KMS-11 (cell line): ENCODE results near the gene LYRM9.

Source experiments
- H2AFZ ChIP-seq: fragments of 200-600 bp; sonication (generic); 2 replicates; pipeline ENCODE4 v1.6.1; 2016; ENCODE audit warnings: antibody characterized with exemption, mixed run types, low read depth
- H3K27ac ChIP-seq: fragments of 200-600 bp; sonication (generic); 2 replicates; pipeline ENCODE4 v1.6.1; 2016; ENCODE audit warnings: mild to moderate bottlenecking, mixed run types
- H3K27me3 ChIP-seq: fragments of 200-600 bp; sonication (generic); 2 replicates; pipeline ENCODE4 v1.6.1; 2017; ENCODE audit warnings: mild to moderate bottlenecking, low read depth, mixed run types, moderate library complexity; ENCODE audit not compliant: insufficient read depth
- H3K36me3 ChIP-seq: fragments of 200-600 bp; sonication (generic); 2 replicates; pipeline ENCODE4 v1.6.1; 2017; ENCODE audit warnings: mild to moderate bottlenecking, mixed run types; ENCODE audit not compliant: insufficient read depth
- H3K4me1 ChIP-seq: fragments of 200-600 bp; sonication (generic); 2 replicates; pipeline ENCODE4 v1.6.1; 2016; ENCODE audit warnings: mild to moderate bottlenecking, low read depth, mixed run types; ENCODE audit not compliant: poor library complexity, severe bottlenecking
- H3K4me2 ChIP-seq: fragments of 200-600 bp; sonication (generic); 2 replicates; pipeline ENCODE4 v1.7.0; 2016; ENCODE audit warnings: mild to moderate bottlenecking, mixed run types
- H3K4me3 ChIP-seq: fragments of 200-600 bp; sonication (generic); IDR thresholded peaks from 2 replicates; pipeline ENCODE4 v1.6.1; 2017; ENCODE audit warnings: low read depth, low read length, mixed read lengths; ENCODE audit not compliant: insufficient read depth
- H3K79me2 ChIP-seq: fragments of 200-600 bp; sonication (generic); 2 replicates; pipeline ENCODE4 v1.6.1; 2016; ENCODE audit warnings: low read depth, mixed run types; ENCODE audit not compliant: insufficient read depth
- H3K9ac ChIP-seq: fragments of 200-600 bp; sonication (generic); 2 replicates; pipeline ENCODE4 v1.6.1; 2016; ENCODE audit warnings: mild to moderate bottlenecking, mixed run types
- H4K20me1 ChIP-seq: fragments of 200-600 bp; sonication (generic); 2 replicates; pipeline ENCODE4 v1.6.1; 2016; ENCODE audit warnings: mild to moderate bottlenecking, mixed run types; ENCODE audit not compliant: insufficient read depth
- TF ChIP-seq, protein P1 (sequence below): fragments of 200-600 bp; sonication (generic); conservative IDR thresholded peaks from 2 replicates; pipeline ENCODE4 v1.6.1; 2017; ENCODE audit warnings: low read depth, mild to moderate bottlenecking, antibody characterized with exemption, low read length, moderate library complexity, mixed read lengths

Gene LYRM9

DNA sequence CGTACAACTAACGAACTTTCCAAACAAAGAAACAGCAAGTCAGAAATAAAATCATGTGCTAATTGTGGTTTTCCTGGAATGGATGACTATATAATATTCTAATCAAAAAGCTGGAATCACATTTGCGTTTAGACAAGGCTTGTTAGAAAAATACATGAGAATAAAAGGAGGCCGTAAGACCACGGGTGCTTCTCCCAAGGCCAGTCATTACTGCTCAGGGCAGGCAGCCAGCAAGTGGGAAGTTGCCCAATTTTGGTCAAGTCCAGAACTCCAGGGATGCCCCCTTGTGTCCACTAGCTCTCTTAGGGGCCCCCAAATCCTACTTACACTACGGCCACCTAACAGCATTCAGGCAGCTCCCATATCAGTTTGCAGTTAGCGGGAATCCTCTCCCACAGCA, 25.9 kb upstream of the LYRM9 start:
- H2AFZ ChIP-seq: no peak overlapping the region
- H3K27me3 ChIP-seq: no peaks in the 10 kb centered on the region
- H3K36me3 ChIP-seq: no peaks in the 10 kb centered on the region
- TF ChIP-seq, protein P1, sequence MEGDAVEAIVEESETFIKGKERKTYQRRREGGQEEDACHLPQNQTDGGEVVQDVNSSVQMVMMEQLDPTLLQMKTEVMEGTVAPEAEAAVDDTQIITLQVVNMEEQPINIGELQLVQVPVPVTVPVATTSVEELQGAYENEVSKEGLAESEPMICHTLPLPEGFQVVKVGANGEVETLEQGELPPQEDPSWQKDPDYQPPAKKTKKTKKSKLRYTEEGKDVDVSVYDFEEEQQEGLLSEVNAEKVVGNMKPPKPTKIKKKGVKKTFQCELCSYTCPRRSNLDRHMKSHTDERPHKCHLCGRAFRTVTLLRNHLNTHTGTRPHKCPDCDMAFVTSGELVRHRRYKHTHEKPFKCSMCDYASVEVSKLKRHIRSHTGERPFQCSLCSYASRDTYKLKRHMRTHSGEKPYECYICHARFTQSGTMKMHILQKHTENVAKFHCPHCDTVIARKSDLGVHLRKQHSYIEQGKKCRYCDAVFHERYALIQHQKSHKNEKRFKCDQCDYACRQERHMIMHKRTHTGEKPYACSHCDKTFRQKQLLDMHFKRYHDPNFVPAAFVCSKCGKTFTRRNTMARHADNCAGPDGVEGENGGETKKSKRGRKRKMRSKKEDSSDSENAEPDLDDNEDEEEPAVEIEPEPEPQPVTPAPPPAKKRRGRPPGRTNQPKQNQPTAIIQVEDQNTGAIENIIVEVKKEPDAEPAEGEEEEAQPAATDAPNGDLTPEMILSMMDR: no peak
- no peaks in the 10 kb centered on the region for H4K20me1 ChIP-seq
- no peak overlapping the region for H3K4me3 ChIP-seq
- no peaks in the 10 kb centered on the region for H3K79me2 ChIP-seq
- no peaks in the 10 kb centered on the region for H3K4me1 ChIP-seq
- H3K4me2 ChIP-seq: no peak overlapping the region
- no peak overlapping the region for H3K9ac ChIP-seq
- H3K27ac ChIP-seq: no peak overlapping the region

DNA sequence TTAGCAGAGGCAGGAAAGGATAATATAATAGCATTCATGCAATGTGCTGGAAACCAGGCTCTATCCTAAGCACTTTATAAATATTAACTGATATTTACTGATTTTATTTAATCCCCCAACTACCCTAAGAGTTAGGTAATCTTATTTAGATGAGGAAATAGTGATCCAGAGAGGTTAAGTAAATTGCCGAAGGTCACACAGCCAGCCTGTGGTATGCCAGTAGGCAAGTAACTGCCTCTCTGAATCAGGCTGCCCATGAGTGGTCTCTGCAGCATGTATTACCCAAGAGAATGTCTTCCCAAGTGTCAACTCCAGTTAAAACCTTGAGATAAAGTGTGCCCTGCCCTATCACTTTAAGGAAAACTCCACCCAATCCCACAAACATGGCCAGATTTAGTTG, 25.3 kb upstream of the LYRM9 start:
- no peaks in the 10 kb centered on the region for H3K27me3 ChIP-seq
- H3K9ac ChIP-seq: no peak overlapping the region
- no peaks in the 10 kb centered on the region for H3K79me2 ChIP-seq
- no peak overlapping the region for H3K4me3 ChIP-seq
- no peak overlapping the region for H3K27ac ChIP-seq
- TF ChIP-seq, protein P1: no peak
- H3K4me2 ChIP-seq: no peak overlapping the region
- H4K20me1 ChIP-seq: no peaks in the 10 kb centered on the region
- H3K4me1 ChIP-seq: no peaks in the 10 kb centered on the region
- H2AFZ ChIP-seq: no peak overlapping the region
- no peaks in the 10 kb centered on the region for H3K36me3 ChIP-seq

DNA sequence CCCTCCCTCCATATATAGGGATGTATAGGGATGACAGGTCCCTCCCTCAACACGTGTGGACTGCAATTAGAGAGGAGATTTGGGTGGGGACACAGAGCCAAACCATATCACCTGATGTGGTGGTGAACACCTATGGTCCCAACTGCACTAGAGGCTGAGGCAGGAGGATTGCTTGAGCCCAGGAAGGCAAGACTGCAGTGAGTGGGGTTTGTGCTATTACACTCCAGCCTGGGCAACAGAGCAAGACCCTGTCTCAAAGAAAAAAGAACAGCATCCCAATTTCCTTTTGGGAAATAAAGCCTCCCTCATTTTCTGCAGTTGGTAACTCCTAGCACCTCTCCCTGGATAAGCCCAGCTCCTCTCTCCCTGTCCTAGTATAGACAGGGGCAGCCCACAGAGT, 23.8 kb upstream of the LYRM9 start:
- H2AFZ ChIP-seq: no peak overlapping the region
- no peak overlapping the region for H3K4me3 ChIP-seq
- H3K79me2 ChIP-seq: no peaks in the 10 kb centered on the region
- H4K20me1 ChIP-seq: no peaks in the 10 kb centered on the region
- no peaks in the 10 kb centered on the region for H3K36me3 ChIP-seq
- H3K4me2 ChIP-seq: no peak overlapping the region
- H3K4me1 ChIP-seq: no peaks in the 10 kb centered on the region
- H3K27me3 ChIP-seq: no peaks in the 10 kb centered on the region
- no peak overlapping the region for H3K27ac ChIP-seq
- TF ChIP-seq, protein P1: no peak
- H3K9ac ChIP-seq: no peak overlapping the region

DNA sequence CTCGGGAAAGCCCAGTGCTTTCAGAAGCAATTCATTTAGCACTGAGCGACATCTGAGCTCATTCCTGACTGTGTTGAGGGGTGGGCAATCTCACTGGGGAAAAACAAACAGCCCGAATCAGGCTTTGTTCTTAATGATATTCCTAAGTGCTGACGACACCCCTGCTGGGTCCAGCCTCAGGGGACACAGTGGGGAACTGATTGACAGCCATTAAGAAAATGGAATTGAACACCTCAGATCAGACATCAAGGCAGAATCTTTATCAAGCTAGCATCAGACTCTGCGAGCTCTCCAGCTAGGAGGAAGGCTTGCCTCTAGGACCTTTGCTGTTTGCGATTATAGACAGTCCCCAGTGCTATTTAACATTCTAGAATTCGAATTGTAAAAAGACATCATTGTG, 22.5 kb upstream of the LYRM9 start:
- Histone ChIP-seq H3K9ac (no peak overlapping the region), H2AFZ (no peak overlapping the region), H3K4me1 (no peaks in the 10 kb centered on the region), H3K27ac (no peak overlapping the region), H4K20me1 (no peaks in the 10 kb centered on the region), H3K79me2 (no peaks in the 10 kb centered on the region), H3K4me2 (no peak overlapping the region), H3K36me3 (no peaks in the 10 kb centered on the region), H3K27me3 (no peaks in the 10 kb centered on the region), H3K4me3 (no peak overlapping the region)
- TF ChIP-seq, protein P1: no peak

DNA sequence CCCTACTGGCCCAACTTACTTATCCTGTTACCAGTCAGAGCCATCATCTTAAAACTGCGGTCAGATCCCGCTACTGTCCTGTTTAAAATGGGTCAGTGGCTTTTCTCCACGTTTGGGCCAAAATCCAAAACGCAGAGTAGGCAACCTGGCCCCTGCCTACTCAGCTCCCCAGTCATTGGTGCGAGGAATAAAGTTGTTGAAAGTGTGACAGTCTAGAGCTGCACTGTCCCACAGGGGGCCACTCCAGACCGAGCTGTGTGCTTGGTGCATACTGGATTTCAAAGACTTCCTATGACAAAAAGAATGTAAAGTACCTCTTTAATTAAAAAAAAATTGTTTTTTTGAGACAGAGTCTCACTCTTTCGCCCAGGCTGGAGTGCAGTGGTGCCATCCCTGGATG, 21.2 kb upstream of the LYRM9 start:
- H3K9ac ChIP-seq: no peak overlapping the region
- H3K4me1 ChIP-seq: no peaks in the 10 kb centered on the region
- H3K27ac ChIP-seq: no peak overlapping the region
- H3K4me3 ChIP-seq: no peak overlapping the region
- no peaks in the 10 kb centered on the region for H3K36me3 ChIP-seq
- H2AFZ ChIP-seq: no peak overlapping the region
- no peaks in the 10 kb centered on the region for H3K27me3 ChIP-seq
- no peaks in the 10 kb centered on the region for H3K79me2 ChIP-seq
- no peaks in the 10 kb centered on the region for H4K20me1 ChIP-seq
- TF ChIP-seq, protein P1: no peak
- no peak overlapping the region for H3K4me2 ChIP-seq
